Right kidney (tissue), 9 donors: Measurements from ENCODE around the gene KLKB1.

Experiments
- DNase-seq: peaks from one replicate; pipeline ENCODE4 v3.0.0-alpha.2; 2016
- long read RNA-seq, 8 donors: transcript quantifications; one replicate each; lab custom pipeline, GENCODE V29; 2026

The KLKB1 gene
- long read RNA-seq, donor 1 = 0 reads
- long read RNA-seq, donor 2 = 0 reads
- long read RNA-seq, donor 3 = 0 reads
- long read RNA-seq, donor 4 = 0 reads
- long read RNA-seq, donor 5 = 0 reads
- long read RNA-seq, donor 6 = 0 reads
- long read RNA-seq, donor 7 = 0 reads
- long read RNA-seq, donor 8 = 0 reads

DNA sequence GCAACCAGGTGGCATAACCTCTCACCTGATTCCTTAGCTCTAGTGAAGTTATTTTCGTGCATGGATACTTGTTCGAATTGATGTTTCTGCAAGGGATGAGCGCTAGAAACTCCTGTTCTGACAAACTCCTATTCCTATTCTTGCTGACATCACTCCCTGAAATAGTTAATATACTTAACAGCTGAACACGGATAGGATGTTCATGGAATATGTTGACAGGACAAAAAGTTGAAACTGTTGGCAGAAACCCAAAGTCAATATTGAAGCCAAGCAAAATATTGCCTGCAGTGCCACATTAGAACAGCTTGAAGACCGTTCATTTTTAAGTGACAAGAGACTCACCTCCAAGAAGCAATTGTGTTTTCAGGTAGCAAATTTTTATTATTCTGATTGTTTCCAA lies at the start of gene KLKB1:
Gene KLKB1, plus strand, starts transcription at position 287 of the 400 bp plus-strand sequence. CDS start 689 bp downstream, outside the sequence.
- DNase-seq = no peak

DNA sequence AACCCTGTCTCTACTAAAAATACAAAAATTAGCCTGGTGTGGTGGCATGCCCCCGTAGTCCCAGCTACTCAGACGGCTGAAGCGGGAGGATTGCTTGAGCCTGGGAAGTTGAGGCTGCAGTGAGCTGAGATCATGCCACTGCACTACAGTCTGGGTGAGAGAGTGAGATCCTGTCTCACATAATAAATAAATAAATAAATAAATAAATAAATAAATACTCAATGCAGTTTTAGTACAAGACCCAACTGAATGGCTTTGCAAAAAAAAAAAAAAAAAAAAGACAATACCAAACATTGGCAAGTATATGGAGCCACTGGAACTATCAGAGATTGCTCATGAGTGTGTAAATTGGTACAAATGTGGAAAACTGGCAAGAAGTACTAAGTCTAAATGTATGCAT lies 39.2 kb upstream of the KLKB1 start:
- DNase-seq = no peak

DNA sequence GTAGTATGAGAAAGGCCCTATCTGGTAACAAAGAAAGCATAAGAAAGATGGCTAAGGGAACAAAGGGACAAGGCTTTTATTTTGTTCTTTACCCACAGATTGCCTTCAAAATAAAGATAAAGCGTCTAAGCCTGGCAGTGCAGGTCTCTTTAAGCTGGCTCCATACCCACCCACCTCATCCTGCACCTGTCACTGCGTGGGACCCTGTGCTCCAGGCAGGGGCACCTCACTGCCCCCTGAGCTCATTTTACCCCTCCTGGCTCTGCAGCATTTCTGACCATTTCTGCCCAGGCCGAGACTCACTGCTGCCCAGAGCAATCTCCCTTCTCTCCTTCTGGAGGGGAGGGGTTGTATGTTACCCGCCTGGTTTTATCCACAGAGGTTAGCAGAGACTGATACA lies 37.7 kb upstream of the KLKB1 start:
- DNase-seq = peak; percentile 26

DNA sequence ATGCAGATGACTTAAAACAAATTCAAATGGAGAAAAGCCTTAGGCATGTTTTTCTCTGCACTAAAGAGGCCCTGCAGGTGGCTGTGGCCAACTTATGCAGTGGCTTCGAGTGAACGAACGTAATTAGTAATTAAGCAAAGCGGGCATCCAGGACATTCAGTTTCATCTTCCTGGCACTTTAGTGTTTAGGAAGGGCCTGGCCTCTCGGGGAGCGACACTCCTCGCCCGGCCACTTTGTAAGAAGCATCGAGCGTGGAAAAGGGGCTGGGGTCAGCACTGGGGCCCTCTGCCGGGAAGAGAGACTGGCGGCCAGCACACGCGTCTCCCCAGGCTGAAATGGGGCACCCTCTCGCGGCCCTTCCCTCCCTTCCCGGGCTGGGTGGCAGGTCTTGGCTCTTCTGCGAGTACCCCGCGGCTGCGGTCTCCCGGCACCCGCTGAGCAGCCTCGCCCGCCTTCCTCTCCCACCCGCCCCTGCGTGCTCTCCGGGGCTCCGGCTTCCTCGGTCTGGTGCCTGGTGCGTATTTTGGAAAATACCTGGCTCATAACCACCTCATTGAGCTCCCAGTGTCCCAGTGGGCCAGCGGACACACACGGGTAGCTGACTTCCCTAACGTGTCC lies 36.6 kb upstream of the KLKB1 start:
- DNase-seq = no peak

DNA sequence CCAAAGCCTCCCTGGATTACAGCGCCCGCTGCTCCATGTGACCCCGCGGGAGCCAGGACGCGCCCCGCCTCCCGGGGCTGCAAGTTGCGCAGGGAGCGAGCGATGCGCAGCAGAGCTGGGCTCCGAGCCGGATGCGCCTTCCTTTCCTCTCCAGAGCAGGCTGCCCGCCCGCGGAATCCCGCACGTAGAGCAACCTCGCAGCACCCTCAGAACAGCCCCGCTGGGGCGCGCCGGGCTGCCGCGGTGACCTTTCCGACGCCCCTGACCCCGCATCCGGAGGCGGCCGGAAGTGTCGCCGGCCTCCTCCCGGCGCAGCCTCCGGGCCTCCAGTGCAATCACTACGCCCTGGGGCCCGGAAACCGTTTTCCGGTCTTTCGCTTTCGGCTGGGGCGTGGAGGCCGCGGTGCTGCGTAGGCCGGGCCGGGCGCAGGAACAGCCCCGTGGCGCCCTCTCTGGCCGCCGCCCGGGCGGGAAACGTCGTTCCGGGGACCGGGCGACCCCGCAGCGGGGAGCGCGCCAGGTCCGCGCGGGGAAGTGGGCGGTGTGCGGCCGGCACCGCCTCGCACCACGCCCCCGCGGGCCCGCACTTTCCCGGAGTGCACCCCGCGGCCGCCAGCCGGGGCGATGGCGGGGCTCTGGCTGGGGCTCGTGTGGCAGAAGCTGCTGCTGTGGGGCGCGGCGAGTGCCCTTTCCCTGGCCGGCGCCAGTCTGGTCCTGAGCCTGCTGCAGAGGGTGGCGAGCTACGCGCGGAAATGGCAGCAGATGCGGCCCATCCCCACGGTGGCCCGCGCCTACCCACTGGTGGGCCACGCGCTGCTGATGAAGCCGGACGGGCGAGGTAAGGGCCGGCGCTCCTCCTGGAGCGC lies 35.9 kb upstream of the KLKB1 start, which contains the start of gene CYP4V2:
Gene CYP4V2, plus strand, starts transcription at position 368 of the 866 bp plus-strand sequence. Its CDS starts 257 bp downstream, at position 625.
- DNase-seq = peak; percentile 98

DNA sequence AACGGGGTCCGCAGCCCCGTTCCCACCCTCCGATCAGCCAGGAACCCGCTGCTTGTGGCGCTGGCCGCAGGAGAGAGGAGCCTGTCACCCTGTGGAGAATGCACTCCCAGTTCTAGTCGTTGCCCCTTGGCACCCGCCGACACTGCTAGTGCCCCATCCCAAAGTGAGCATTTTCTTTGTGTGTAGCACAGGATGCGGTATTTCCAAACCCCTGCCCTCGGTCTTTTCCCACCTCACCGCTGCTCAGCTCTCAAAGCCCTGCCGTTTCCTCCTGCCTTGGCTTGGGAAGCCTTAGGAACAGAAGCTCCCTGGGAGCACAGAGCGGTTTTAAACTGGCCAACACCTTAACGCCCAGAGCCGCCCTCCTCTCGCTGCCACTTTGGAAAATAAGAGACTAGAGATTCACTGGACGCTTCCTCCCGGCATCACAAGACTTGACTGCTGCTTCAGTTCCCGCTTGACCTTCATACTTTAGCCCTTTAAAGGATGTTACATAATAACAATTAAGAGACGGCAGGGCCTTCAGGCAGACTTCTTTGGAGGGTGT lies 35.2 kb upstream of the KLKB1 start:
- DNase-seq = no peak

DNA sequence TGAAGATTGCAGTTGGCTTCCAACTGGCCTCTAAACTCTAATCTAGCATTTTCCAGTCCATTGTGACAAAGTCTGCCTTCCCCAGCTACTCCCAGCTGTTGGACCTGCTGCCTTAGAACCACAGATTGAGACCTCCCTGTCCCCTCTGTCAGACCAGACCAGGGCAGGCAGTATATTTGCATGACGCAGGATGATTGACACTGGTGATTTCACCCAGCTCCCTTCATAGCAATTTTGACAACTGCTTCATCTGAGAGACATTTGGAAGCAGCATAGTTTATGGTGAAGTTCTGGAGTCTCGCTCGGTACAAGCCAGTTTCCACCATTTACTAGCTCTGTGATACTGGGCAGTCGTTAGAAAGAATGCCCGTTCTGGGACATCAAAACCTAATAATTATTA lies 33.5 kb upstream of the KLKB1 start:
- no peak for DNase-seq

DNA sequence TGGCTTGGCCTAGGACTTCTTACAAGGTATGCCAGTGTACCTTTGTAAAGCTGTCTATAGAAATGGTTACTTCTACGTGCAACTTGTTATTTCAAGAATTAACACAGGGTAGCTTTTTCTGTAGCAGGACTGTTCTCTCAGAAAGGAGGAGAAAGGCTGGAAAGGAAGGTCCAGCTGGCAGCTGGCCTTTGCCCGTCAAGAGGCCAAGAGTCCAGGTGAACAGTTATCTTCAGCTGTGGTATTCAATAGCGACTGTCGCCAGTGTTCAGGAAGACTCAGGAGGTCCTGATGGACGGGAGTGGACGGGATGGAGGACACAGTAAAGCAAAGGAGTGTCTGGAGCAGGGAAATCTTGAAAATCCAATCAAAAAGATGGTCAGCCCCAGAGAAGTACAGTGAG lies 31.2 kb upstream of the KLKB1 start:
- no peak for DNase-seq

DNA sequence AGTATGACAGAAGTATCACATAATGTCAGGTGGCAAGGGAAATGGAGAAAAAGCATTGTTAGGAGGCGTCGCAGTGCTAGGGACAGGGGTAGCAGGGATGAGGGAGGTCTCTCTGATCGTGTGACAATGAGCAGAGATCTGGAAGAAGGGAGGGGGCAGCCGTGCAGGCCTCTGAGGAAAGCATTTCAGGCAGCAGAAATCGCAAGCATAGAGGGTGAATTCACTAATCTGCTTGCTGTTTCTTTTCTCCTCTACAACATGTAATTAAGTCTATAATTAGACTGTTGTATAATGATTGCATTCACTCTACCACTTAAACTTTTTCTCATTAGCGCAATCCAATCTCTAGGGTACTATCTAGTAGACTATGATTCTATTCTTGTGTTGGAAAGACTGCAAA lies 26.8 kb upstream of the KLKB1 start:
- no peak for DNase-seq

DNA sequence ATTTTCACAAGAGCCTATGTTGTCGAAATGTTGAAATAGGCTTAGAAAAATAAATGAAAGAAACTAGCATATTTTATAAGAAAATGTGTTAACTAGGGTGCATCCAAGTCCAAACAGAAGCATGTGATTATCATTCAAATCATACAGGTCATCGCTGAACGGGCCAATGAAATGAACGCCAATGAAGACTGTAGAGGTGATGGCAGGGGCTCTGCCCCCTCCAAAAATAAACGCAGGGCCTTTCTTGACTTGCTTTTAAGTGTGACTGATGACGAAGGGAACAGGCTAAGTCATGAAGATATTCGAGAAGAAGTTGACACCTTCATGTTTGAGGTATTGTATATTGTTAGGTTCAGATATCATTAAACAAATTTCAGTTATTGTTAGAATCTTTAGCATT lies 26.3 kb upstream of the KLKB1 start:
- no peak for DNase-seq

DNA sequence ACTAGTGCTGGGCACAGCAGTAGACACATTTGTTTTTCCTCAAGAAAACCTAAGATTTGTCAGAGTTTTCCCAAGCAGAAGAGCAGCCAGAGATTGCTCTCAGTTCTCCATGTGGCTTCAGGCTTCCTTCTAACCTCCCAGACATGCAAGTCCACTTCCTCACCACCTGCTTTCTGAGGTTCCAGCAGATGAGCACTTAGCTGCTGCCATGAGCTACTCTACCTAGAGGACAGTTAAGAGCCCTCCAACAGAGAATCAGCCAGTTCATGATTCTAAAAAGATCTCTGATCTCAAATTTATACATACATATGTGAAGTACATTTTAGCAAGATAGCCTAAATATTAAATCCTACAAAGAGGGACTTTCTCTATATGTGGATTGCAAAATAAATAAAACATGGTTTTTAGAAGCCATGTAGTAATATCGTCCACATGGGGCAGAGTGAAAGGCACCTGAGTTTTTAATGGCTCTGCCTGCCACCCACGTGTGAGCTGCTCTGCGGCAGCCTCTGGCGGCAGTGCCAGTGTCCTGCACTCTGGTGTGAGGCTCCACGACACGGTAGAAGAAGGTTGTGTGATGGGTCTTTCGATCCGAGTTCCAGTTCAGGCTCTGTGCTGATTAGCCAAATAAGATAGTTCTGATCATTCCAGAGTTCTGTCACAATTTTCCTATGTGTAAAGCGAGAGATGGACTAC lies 25.6 kb upstream of the KLKB1 start:
- DNase-seq = no peak

DNA sequence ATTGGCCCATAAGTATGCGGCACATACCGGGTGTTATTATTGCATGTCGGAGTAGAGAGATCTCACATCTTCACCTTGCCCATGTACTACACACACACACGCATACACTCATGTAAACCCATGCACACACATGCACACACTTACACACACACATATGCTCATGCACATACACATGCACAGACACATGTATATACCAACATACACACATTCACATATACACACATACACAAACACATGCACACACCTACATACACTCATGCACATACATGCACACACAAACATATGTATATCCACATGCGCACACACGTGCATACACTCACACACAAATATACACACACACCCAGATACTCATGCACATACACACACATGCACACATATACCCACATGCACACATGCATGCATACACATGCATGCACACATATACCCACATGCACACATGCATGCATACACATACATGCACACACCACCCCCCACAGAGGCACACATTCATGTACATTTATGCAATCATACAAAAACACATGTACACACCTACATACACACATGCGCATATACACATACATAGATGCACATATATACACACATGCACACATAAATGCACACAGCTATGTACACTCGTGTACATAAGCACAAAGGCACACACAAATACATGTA lies 24.7 kb upstream of the KLKB1 start:
- DNase-seq = no peak

DNA sequence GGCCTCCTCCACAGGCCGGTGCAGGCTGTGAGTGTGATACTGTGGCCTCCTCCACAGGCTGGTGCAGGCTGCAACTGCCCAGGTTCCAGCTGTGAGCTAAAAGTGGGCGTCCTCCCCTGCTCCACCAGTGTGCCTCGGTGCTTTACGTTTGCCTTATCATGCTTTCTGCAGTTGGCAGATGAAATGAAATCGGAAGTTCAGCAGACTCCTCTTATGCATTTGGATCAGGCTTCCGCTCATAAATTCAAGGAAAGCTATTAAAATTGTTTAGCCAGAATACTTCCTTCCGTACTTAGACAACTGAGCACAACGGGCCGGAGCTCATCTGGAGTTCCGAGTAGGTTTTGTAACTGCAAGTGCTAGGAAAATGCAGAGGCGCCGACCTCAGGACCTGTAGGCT lies 23.9 kb upstream of the KLKB1 start:
- peak; percentile 25 for DNase-seq

DNA sequence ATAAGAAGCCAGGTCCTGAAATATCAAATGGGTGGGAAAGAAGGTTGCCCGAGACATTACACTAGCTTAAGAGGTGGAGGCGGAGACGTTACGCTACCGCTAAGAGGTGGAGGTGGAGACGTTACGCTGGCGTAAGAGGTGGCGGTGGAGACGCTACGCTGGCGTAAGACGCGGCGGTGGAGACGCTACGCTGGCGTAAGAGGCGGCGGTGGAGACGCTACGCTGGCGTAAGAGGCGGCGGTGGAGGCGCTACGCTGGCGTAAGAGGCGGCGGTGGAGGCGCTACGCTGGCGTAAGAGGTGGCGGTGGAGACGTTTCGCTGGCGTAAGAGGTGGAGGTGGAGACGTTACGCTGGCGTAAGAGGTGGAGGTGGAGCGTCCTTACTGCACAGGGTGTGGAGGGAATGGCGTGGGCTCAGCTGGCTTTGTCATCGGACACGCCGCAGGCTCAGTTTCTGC lies 23.2 kb upstream of the KLKB1 start:
- DNase-seq = no peak

DNA sequence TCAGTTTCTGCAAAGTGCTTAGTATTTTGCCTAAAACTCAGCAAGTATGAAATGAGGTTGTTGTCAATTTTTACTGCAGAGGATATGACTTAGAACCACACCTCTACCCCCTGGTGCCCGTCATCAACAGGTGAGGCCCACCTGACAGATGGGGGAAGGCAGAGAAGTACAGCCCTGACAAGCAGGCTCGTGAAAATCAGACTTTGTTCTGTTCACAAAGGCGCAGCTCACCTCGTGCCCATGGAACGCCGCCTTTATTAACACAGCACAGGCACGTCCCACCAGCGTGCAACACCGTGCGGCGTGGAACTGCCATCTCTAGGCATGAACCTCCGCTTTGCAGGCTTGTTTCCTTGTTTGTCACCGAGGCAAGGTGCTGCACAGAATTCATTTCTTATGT lies 22.6 kb upstream of the KLKB1 start:
- DNase-seq = no peak

DNA sequence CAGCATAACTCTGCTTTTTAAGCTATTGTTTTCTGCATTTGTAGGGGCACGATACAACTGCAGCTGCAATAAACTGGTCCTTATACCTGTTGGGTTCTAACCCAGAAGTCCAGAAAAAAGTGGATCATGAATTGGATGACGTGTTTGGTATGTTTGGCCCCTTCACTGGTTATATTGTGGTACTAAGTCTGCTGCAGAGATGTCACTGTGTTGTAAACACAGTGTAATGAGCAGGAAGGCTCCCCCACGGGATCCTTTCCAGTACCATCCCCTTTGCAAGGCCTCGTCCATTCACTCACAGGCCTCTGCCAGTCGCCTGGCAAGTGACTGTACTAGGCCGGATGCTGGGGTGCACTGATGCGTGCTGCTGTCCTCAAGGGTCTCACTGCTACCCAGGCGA lies 22.2 kb upstream of the KLKB1 start:
- DNase-seq = no peak

DNA sequence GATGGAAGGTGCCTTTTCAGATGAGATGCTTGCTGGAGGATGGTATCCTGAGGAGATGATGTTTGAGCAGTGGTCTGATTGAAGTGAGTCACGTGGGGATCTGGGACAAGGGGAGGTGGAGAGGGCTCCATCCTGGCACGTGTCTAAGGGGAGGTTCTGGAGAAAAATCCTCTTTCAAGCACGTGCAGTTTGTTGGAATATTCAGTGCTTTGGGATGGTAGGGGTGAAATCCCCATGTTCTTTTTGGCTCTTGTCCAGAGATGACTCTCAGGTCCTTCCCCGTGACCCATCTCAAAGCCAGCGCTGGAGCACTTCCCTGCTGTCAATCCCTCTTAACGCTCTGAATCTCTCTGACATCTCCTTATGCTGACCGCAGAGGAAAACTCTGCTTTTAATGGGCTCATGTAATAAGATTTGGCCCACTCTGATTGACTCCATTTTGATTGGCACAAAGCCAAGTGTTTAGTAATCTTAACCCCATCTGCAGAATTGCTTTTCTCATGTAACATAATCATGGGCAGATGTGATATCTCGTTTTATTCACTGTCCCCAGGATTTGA lies 10.8 kb upstream of the KLKB1 start:
- no peak for DNase-seq

DNA sequence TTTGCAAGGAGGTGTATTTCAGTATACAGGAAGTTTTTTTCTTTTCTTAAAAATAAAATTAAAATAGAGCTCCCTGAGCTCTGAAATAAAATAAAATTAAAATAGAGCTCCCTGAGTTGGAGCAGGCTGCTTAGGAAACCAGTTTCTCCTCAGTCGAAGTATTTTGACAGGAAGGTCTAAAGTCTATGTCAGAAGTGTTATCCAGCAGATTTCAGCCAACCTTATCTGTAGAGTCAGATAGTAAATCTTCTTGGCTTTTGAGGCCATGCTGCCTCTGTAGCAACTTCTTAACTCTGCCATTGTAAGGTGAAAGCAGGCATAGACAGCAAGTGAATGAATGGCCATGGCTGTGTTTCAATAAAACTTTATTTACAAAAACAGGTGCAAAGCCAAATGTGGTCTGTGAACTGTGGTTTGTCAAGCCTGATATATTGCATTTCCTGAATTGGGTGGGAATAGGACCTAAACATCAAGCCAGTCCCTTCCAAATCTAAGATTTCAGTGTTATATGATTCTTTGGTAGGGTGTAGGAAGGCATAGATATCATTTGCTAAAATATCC lies 9.5 kb upstream of the KLKB1 start:
- DNase-seq = no peak

DNA sequence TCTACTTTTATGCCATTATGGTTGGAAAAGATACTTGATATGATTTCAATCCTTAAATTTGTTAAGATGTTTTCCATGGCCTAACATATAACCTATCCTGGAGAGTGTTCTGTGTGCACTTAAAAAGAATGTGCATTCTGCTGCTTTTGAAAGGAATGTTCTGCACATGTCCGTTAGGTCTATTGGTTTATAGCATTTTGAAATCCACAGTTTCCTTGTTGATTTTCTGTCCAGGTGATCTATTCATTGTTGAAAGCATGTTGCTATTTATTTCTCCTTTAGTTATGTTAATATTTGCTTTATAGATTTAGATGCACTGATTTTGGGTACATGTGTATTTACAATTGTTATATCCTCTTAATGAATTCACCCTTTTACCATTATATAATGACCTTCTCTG lies 5.7 kb upstream of the KLKB1 start:
- DNase-seq = no peak

DNA sequence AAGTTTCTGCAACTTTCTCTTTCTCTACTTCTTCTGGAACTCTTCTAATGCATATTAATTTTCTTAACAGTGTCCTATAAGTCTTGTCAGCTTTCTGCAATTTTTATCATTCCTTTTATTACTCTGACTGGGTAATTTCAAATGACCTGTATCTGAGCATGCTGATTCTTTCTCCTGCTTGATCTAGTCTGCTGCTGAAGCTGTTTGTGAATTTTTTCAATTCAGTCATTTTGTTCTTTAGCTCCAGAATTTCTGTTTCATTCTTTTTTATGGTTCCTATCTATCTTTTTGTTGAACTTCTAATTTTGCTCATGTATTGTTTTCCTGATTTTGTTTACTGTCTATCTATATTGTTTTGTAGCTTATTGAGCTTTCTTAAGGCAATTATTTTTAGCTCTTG lies 1.5 kb upstream of the KLKB1 start:
- no peak for DNase-seq

DNA sequence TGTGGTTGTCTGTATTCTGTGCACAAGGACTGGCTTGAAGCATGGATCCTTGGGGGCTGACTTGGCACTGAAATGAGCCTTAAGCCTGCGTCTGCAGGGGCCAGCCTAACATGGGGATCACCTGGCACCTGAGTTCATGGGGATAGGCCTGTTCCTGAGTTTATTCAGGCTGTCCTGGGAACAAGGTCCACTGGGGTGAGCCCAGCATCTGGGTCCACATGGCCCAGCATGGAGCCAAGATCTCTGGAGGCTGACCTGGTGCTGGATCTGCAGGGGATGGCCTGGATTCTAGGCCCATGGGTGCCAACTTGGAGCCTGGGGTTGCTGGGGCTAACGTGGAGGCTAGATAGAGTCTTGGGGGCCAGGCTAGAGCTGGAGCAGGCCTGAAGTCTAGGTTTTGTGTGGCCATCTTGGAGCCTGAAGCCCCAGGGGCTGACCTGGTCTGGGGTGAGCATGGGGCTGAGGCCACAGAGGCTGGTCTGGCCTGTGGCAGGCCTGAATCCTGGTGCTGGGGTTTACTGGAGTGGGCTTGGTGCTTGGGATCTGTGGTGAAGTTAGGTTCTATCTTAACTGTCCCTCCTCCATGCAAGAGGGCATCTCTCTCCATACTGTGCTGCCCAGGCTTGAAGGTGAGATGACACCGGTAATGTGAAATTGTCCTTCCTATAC lies 652 bp upstream of the KLKB1 start:
- no peak for DNase-seq
